NCI-H146 treated with DMSO at 0.1 percent for 48 hours (cell line): ENCODE measurements around the gene PCDHB7.
"Not testable (repeated sequence)": the region's sequence is repeated elsewhere in the genome, so short reads cannot be mapped to it uniquely, and the experiment has no call there.

Source experiments
- DNase-seq: peaks from one replicate; lab custom pipeline; 2025; ENCODE audit not compliant: unreplicated experiment; lab: John Stamatoyannopoulos, UW

The PCDHB7 gene

GRCh38 chr5:141223112-141223783 is 50.8 kb downstream of the PCDHB7 start, which contains the start of gene PCDHB14:
Gene PCDHB14 (plus strand): TSS chr5:141223343. CDS start chr5:141223506, 163 bp downstream.
- peak; percentile 58 for DNase-seq

- DNase-seq = not testable (repeated sequence)
These were observed 52.4 kb downstream of the PCDHB7 start for GRCh38 chr5:141224844-141225243.

- not testable (repeated sequence) for DNase-seq
These were observed 53.0 kb downstream of the PCDHB7 start for GRCh38 chr5:141225421-141225820.
